GM18502 (cell line): ENCODE results near the gene GDPD3.

Experiments
- ATAC-seq: cut with Tn5 transposase; IDR thresholded peaks from one replicate; pipeline ENCODE4 v1.9.1; 2021; ENCODE audit warnings: mild to moderate bottlenecking; ENCODE audit not compliant: unreplicated experiment, poor library complexity

The GDPD3 gene, protein sequence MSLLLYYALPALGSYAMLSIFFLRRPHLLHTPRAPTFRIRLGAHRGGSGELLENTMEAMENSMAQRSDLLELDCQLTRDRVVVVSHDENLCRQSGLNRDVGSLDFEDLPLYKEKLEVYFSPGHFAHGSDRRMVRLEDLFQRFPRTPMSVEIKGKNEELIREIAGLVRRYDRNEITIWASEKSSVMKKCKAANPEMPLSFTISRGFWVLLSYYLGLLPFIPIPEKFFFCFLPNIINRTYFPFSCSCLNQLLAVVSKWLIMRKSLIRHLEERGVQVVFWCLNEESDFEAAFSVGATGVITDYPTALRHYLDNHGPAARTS

GRCh38 chr16:30113031-30113710, at the start of gene GDPD3:
TSS of gene GDPD3 (minus strand) at chr16:30113537. CDS start at chr16:30113478, 59 bp downstream.
- ATAC-seq, result no peak

DNA sequence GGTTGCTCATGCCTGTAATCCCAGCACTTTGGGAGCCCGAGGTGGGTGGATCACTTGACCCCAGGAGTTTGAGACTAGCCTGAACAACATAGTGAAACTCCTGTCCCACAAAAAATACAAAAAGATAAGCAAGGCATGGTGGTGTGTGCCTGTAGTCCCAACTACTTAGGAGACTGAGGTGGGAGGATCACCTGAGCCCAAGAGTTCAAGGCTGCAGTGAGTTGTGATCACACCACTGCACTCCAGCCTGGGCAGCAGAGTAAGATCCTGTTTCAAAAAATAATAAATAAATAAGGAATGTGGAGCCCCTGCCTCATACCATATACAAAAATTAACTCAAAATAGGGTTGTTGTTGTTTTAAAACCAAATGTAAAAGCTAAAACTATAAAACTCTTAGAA, 43.9 kb upstream of the GDPD3 start:
- no peak for ATAC-seq

- ATAC-seq, result no peak
Observed at GRCh38 chr16:30155188-30155587, 41.9 kb upstream of the GDPD3 start.

DNA sequence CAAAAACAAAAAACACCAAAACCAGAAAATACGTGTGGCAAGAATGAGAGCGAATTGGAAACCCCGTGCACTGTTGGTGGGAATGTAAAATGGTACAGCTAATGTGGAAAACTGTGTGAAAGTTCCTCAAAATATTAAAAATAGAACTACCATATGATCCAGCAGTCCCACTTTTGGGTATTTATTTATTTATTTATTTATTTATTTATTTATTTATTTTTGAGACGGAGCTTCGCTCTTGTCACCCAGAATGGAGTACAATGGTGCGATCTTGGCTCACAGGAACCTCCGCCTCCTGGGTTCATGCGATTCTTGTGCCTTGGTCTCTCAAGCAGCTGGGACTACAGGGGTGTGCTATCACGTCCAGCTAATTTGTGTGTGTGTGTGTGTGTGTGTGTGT, 39.2 kb upstream of the GDPD3 start:
- ATAC-seq, result no peak

DNA sequence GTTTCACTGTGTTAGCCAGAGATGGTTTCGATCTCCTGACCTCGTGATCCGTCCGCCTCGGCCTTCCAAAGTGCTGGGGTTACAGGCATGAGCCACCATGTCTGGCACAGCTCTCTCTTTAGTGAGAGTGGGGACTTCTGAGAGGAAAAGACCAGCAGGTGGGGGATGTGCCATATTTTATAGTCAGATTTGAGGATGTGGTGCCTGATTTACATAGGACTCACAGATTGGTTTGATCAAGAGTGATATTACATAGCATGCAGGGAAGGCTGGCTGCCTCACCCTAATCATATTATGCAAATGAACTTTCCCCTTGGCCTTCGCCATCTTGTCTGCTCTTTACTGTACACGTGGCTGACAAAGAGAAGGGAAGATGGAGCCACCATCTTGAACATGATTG, 37.8 kb upstream of the GDPD3 start:
- ATAC-seq, result no peak

- ATAC-seq, result no peak
Observed at GRCh38 chr16:30149250-30149930, 36.1 kb upstream of the GDPD3 start.

- no peak for ATAC-seq
Observed at GRCh38 chr16:30147843-30148510, 34.6 kb upstream of the GDPD3 start.

- ATAC-seq, result no peak
Observed at GRCh38 chr16:30145657-30146056, 32.3 kb upstream of the GDPD3 start.

DNA sequence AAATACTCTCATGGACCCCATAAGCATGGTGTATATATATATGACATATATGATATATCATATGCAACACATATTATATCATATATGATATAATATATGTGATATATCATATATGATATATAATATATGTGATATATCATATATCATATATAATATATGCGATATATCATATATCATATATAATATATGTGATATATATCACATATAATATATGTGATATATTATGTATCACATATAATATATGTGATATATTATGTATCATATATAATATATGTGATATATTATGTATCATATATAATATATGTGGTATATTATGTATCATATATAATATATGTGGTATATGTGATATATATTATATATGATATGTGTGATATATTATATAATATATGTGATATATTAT, 31.6 kb upstream of the GDPD3 start:
- ATAC-seq, result no peak

DNA sequence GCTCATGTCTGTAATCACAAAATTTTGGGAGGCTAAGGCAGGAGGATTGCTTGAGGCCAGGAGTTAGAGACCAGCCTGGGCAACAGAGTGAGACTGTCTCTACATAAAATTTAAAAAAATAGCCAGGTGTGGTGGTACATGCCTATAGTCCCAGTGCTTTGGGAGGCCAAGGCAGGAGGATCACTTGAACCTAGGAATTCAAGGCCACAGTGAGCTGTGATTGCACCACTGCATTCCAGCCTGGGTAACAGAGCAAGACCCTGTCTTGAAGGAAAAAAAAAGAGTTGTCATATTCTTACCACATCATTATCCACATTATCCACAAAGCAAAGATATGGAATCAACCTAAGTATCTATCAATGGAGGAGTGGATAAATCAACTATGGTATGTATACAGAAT, 30.7 kb upstream of the GDPD3 start:
- no peak for ATAC-seq

DNA sequence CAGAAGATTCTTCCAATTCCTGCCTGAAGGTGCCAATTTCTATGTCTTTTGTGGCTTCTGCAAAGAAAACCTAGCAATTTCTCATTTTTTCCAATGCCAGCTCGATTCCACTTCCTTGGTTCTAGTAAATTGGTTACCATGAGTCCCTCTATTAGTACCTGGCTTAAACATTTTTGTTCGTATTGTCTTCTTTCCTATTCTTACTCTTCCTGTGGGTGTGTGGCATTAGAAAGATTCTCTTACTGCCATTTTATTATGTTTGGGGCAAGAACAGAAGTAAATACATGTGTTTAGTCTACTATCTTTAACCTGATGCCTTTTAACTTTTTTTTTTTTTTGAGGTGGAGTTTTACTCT, 30.0 kb upstream of the GDPD3 start:
- no peak for ATAC-seq

- no peak for ATAC-seq
Observed at GRCh38 chr16:30142672-30143346, 29.5 kb upstream of the GDPD3 start.

GRCh38 chr16:30141750-30142149, 28.4 kb upstream of the GDPD3 start:
- no peak for ATAC-seq

DNA sequence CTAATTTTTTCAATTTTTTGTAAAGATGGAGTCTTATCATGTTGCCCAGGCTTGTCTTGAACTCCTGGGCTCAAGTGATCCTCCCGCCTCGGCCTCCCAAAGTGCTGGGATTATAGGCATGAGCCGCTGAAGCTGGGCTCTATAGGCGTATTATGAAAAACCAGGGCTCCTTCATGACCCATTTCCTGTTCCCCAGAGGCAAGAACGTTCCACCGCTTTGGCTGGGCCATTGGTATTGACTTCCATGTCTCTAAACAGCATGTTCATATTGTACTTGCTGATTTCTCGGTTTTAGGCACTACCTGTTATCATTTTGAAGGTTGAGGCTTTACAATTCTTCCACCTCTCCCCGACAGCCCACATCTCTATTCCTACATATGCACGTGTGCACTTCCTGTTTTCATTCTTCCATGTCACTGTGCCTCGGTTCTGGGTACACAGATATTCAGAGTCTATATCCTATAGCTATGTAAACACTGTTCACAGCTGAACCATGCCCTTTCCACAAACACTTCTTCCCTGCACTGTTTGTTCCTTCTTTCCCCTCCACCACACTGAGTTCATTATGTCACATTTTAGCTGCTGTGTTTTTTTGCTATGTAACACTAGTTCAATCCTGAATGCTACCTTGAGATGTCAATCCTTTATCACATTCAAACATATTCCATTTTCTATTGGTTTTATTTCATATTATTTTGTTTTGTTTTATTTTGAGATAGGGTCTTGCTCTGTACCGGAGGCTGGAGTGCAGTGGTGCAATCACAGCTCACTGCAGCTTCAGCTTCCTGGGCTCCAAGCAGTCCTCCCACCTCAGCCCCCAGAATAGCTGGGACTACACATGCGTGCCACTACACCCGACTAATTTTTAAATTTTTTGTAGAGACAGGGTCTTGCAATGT, 26.5 kb upstream of the GDPD3 start:
- ATAC-seq, result no peak

- ATAC-seq, result no peak
Observed at GRCh38 chr16:30137897-30138296, 24.6 kb upstream of the GDPD3 start.

GRCh38 chr16:30136971-30137605, 23.8 kb upstream of the GDPD3 start:
- no peak for ATAC-seq

DNA sequence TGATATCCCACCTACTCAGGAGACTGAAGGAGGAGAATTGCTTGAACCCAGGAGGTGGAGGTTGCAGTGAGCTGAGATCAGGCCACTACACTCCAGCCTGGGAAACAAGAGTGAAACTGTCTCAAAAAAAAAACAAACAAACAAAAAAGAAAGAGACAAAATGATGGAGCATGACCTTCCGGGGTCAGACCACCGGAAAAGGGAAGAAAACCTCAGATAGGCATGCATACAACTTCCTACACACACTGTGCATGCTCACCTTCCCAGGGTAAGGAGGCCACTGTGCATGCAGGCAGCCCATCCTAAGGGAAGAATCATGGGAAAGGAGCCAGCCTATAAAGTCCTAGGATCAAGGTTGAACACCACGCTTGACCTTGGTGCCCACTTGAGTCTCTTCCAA, 19.3 kb upstream of the GDPD3 start:
- no peak for ATAC-seq

DNA sequence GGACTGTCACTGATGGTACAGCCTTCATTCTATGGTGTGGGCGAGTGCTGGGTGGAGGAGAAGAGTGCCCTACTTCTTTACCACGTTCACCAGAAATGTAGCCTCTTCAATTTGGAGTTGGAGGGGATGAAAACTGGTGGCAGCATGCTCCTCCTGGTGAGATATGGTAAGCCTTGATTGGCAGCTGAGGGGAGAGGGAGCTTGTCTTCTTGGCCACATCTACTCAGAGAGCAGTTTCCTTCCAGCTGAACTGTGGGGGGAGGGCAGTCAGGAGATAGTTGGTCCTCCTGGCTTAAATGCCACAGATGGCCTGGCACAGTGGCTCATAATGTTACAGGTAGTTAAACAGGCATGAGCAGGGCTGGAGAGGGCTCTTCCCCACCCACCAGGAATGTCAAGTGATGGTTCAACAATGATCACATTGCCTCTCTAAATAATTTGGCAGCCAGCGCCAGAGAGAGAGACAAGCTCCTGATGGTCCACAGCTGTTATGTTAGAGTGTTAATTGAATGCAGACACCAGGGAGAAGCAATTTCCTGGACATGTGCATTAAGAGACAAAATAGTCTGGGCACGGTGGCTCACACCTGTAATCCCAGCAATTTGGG, 18.6 kb upstream of the GDPD3 start:
- ATAC-seq, result no peak

DNA sequence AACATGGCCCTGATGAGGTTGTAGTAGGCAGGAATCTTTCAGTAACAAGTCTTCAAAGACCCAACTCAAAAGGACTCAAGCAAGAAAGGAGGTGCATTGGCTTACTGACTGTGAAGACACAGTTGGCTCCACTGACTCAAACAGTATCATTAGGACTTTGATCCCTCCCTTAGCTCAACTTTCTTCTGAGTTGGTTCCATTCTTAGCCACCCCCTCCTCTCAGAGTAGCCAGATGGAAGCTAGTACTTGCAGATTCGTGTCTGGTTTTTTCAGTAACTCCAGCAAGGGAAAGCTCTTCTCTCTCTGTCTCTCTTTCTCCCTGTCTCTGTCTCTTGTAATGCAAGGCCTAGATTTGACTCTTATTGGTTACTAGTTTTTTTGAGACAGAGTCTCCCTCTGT, 14.7 kb upstream of the GDPD3 start:
- ATAC-seq, result no peak
